Effector memory CD8-positive, alpha-beta T cell (primary cell): ENCODE results near the gene CPLX1.
"Not testable (repeated sequence)": the region's sequence is repeated elsewhere in the genome, so short reads cannot be mapped to it uniquely, and the experiment has no call there.

Experiments
- ATAC-seq: fragments of 150-1000 bp; cut with Tn5 transposase; replicated peaks from 2 replicates; pipeline ENCODE4 v1.10.0; 2021; ENCODE audit warnings: mild to moderate bottlenecking, moderate library complexity
- DNase-seq, 3 experiments: peaks; one replicate each; pipeline ENCODE4 v3.0.0; 2021
- H3K27ac Mint-ChIP-seq, 2 donors: one replicate each; pipeline ENCODE4 v1.8.0; 2022; ENCODE audit warnings: mild to moderate bottlenecking in 2 of 2, mixed read lengths in 2 of 2, moderate library complexity in 2 of 2
- H3K27me3 Mint-ChIP-seq, 2 donors: one replicate each; pipeline ENCODE4 v1.8.0; 2022; ENCODE audit warnings: mixed read lengths in 2 of 2
- H3K36me3 Mint-ChIP-seq: one replicate; pipeline ENCODE4 v1.8.0; 2022; ENCODE audit warnings: mild to moderate bottlenecking, moderate library complexity, mixed read lengths; ENCODE audit not compliant: insufficient read depth
- H3K4me1 Mint-ChIP-seq, 2 donors: one replicate each; pipeline ENCODE4 v1.8.0; 2022; ENCODE audit warnings: low read depth in 2 of 2, mixed read lengths in 2 of 2
- H3K4me3 Mint-ChIP-seq, 2 donors: one replicate each; pipeline ENCODE4 v1.8.0; 2022; ENCODE audit warnings: mild to moderate bottlenecking in 2 of 2, mixed read lengths in 2 of 2, moderate library complexity in 2 of 2
- H3K9me3 Mint-ChIP-seq, 2 donors: one replicate each; pipeline ENCODE4 v1.8.0; 2022; ENCODE audit warnings: mixed read lengths in 2 of 2

The CPLX1 gene

DNA sequence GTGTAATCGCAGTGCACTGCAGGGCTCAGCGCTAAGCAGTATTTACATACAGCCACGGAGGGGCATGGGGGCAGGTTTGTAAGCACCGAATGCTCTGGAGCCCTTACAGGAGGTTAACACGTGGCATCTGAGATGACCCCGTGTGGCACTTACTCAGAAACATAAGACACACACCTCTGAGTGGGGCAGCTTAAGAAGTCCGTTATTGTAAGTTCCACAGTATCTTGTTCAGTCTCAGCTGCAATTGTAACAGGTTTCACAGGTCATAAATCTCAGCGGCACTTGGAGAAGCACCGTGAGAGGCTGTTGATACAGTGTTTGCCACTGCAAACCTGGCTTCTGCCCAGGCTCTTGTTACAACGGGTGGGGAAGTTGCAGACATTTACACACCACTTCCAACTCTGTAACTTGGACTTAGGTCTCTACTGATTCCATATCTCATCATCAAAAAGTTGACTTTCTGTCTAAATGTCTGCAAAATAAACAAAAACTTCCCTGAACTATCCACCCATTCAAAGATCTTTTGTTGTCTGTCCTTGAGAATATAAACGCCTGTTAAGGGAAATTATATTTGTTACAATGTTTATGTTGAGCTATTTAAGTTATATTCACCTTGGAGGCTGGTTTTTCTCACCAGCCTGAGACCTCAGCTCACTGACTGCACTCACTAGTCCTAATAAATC is 10.3 kb downstream of the CPLX1 start:
- H3K27me3 Mint-ChIP-seq: peaks cover 67 to 97% of the 10 kb centered on the region in 2 donors

DNA sequence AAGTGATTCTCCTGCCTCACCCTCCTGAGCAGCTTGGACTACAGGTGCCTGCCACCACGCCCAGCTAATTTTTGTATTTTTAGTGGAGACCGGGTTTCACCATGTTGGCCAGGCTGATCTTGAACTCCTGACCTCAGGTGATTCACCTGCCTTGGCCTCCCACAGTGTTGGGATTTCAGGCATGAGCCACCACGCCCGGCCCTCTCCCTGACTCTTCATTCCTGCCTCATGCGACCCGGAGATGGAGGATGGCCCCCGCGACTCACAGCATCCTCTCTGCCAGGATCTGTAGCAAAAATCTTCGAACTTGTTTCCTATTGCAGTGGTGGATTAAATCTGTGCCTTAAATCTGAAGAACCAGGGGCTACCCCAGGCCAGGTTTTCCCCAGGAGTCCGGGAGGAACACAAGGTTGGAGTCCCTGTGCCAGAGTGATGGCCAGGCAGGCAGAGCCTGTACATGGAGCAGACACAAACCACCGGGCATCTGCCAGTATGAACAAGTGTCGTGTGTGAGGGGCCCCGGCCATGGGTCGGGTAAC is 11.5 kb downstream of the CPLX1 start:
- ATAC-seq (no peak), DNase-seq (no peak)
- no peaks in the 10 kb centered on the region for H3K36me3 Mint-ChIP-seq
- H3K4me1 Mint-ChIP-seq: no peaks in the 10 kb centered on the region
- H3K27ac Mint-ChIP-seq: no peak overlapping the region
- H3K9me3 Mint-ChIP-seq: no peaks in the 10 kb centered on the region
- H3K4me3 Mint-ChIP-seq: no peak overlapping the region
- H3K27me3 Mint-ChIP-seq: peaks cover 56 to 92% of the 10 kb centered on the region in 2 donors

More for the DNA sequence above, 10.3 kb downstream of the CPLX1 start:
- no peaks in the 10 kb centered on the region for H3K4me1 Mint-ChIP-seq
- H3K27ac Mint-ChIP-seq: no peak overlapping the region
- ATAC-seq (no peak), DNase-seq (no peak)
- H3K9me3 Mint-ChIP-seq: no peaks in the 10 kb centered on the region
- H3K4me3 Mint-ChIP-seq: no peak overlapping the region
- no peaks in the 10 kb centered on the region for H3K36me3 Mint-ChIP-seq

DNA sequence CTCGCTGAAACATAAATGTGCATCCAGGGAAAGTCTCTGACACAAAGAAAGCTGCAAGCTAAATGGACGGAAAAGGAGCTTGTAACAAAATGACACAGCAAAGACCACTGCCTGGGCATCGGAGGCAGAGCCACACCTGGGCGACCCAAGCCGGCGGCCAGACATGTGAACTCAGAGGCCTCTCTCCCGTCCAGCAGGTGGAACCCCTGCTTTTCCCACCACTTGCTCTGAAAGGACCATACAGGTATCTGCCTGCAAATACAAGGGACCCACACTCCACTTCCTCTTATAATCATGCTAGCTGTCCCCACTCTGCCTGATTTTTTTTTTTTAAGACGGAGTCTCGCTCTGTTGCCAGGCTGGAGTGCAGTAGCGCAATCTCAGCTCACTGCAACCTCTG is 12.0 kb downstream of the CPLX1 start:
- Mint-ChIP-seq H3K36me3 (no peaks in the 10 kb centered on the region), H3K4me3 (no peak overlapping the region), H3K27ac (no peak overlapping the region), H3K9me3 (no peaks in the 10 kb centered on the region), H3K4me1 (no peaks in the 10 kb centered on the region), H3K27me3 (peaks cover 56 to 87% of the 10 kb centered on the region in 2 donors)
- ATAC-seq: no peak
- no peak for DNase-seq

DNA sequence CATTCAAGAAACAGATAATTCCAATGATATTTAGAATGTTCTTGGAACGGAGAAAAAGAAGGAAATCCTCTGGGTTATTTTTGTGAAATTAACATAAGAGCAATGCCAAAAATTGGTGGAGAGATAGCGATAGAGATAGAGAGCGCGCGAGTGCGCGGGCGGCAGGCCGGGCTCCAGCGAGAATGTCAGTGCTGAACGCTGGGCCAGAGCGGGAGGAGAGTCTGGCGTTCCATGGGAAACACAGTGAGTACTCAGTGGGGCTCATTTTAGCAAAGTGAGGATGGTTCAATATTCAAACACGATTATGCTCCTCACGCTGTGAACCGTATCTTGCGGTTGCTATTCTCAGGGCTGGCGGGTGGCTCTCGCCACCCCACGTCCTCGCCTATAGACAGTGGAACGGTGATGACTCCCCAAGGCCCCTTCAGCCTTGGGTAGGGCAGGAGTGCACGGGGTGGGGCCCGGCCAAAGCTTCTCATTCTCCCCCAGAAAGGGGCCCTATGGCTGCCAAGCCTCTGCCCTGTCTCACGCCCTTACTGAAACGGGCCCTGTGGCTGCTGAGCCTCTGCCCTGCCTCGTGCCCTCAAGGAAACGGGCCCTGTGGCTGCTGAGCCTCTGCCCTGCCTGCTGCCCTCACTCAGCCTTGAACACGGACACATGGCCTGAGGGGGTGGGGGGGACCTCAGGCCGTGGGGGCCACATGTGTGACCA is 16.9 kb downstream of the CPLX1 start:
- H3K27me3 Mint-ChIP-seq: peaks cover 49 to 53% of the 10 kb centered on the region in 2 donors
- no peaks in the 10 kb centered on the region for H3K9me3 Mint-ChIP-seq
- H3K27ac Mint-ChIP-seq: no peak overlapping the region
- peaks cover 0 to 5% of the 10 kb centered on the region in 2 donors for H3K4me1 Mint-ChIP-seq
- H3K36me3 Mint-ChIP-seq: no peaks in the 10 kb centered on the region
- H3K4me3 Mint-ChIP-seq: no peak overlapping the region
- no peak for DNase-seq
- no peak for ATAC-seq

DNA sequence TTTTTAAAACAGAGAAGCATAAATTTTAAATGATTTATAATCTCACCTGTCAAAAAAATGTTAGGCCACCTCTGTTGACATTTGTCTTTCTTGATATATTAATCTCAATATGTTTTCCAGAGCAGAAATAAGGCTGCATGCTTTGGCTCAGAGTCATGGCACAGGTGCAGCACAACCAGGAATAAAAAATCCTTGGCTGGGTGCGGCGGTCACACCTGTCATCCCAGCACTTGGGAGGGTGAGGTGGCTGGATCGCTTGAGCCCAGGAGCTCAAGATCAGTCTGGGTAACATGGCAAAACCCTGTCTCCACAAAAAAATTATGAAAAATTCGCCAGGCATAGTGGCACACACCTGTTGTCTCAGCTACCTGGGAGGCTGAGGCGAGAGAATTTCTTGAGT is 18.1 kb downstream of the CPLX1 start:
- DNase-seq (no peak), ATAC-seq (no peak)
- no peaks in the 10 kb centered on the region for H3K36me3 Mint-ChIP-seq
- no peak overlapping the region for H3K4me3 Mint-ChIP-seq
- peaks cover 40 to 44% of the 10 kb centered on the region in 2 donors for H3K27me3 Mint-ChIP-seq
- no peaks in the 10 kb centered on the region for H3K9me3 Mint-ChIP-seq
- no peak overlapping the region for H3K27ac Mint-ChIP-seq
- H3K4me1 Mint-ChIP-seq: peaks cover 0 to 5% of the 10 kb centered on the region in 2 donors

DNA sequence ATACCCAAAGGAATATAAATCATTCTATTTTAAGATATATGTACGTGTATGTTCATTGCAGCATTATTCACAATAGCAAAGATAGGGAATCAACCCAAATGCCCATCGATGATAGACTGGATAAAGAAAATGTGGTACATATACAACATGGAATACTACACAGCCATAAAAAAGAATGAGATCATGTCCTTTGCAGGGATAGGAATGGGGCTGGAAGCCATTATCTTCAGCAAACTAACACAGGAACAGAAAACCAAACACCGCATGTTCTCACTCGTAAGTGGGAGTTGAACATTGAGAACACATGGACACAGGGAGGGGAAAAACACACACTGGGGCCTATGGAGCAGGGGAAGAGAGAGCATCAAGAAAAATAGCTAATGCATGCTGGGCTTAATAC is 18.9 kb downstream of the CPLX1 start:
- H3K27ac Mint-ChIP-seq, H3K36me3 Mint-ChIP-seq, H3K4me3 Mint-ChIP-seq, H3K9me3 Mint-ChIP-seq, H3K4me1 Mint-ChIP-seq, DNase-seq, ATAC-seq: not testable (repeated sequence)
- peaks cover 35 to 36% of the 10 kb centered on the region in 2 donors for H3K27me3 Mint-ChIP-seq

DNA sequence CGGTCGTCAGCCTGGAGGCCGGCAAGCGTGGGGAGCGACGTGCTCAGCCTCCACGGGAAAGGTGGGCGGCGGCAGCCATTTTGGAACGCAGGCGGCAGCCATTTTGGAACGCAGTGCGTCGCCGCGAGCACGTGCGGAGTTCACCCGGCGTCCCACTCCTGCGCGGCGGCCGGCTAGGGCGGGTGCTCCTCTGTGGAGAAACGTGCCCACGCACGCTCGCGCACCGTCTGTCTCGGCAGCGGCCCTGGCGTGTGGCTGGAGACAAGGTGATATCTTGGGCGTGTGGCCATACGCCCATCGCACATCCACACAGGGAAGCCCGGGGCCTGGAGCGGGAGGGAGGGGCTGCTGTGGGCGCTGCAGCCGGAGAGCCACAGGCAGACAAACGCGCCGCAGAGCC is 21.1 kb downstream of the CPLX1 start:
- Mint-ChIP-seq H3K4me3 (no peak overlapping the region), H3K9me3 (no peaks in the 10 kb centered on the region), H3K4me1 (peaks cover 4 to 7% of the 10 kb centered on the region in 2 donors), H3K36me3 (peaks cover 1% of the 10 kb centered on the region), H3K27me3 (peaks cover 15 to 25% of the 10 kb centered on the region in 2 donors), H3K27ac (no peak overlapping the region)
- ATAC-seq (no peak), DNase-seq (no peak)

DNA sequence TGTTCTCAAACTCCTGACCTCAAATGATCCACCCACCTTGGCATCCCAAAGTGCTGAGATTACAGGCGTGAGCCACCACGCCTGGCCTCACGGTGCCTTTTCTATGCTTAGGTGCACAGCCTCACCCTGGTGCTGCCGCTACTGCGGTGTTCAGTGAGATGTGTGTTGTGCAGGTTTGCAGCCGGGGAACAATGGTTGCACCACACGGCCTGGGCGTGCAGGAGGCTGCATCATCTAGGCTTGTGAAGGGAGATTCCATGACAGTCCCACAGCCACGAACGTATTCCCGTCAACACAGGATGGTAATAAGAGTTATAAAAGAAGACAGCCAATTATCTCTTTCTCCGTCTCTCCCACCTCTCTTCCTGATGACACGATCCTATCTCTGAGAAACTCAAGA is 22.0 kb downstream of the CPLX1 start:
- DNase-seq (no peak), ATAC-seq (no peak)
- Mint-ChIP-seq H3K9me3 (no peaks in the 10 kb centered on the region), H3K27ac (no peak overlapping the region), H3K4me1 (peaks cover 9 to 12% of the 10 kb centered on the region in 2 donors), H3K27me3 (peaks cover 15 to 25% of the 10 kb centered on the region in 2 donors), H3K36me3 (peaks cover 2% of the 10 kb centered on the region), H3K4me3 (no peak overlapping the region)

DNA sequence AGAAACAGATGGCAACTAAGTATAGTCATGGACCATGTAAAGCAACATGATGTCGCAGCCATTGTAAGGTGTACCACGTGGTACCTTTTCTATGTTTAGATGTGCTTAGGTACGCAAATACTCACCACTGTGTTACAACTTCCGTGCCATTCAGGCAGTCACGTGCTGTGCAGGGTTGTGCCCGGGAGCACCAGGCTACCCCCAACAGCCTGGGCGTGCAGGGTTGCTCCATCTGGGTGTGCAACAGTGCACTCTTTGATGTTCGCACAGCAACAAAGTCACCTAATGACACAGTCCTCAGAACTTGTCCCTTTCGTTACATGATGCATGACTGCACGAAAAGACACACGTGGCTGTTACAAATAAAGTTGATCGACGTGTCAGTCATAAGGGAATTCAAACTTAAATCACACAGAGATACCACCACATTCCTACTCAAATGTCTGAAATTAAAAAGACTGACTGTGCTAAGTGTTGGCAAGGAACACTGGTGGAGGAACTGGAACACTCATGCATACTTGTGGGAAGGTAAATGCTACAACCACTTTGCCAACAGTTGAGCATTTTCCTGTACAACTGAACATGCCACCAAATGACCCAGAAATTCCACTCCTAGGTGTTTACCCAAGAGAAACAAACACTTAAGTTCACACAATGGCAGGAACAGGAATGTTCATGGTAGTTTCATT is 24.3 kb downstream of the CPLX1 start:
- Mint-ChIP-seq H3K4me3 (no peak overlapping the region), H3K36me3 (peaks cover 2% of the 10 kb centered on the region), H3K4me1 (peaks cover 10 to 12% of the 10 kb centered on the region in 2 donors), H3K27me3 (peaks cover 15 to 18% of the 10 kb centered on the region in 2 donors), H3K9me3 (no peaks in the 10 kb centered on the region), H3K27ac (no peak overlapping the region)
- ATAC-seq: no peak
- DNase-seq: no peak

DNA sequence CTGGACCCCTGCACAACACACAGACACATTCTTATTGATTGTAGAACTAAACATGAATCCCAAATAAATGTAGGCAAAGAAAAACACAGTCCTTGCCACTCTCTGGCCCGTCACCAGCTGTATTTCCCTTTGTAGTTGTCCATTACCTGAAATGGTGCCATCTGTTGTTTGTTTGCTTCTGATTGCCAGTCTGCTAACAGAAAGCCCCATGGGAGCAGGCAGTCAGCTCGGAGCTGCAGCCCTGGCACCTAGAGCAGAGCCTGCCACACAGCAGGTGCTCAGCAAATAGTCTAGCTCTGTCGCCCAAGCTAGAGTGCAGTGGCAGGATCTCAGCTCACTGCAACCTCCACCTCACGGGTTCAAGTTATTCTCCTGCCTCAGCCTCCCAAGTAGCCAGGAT is 28.9 kb downstream of the CPLX1 start:
- Mint-ChIP-seq H3K36me3 (peaks cover 9% of the 10 kb centered on the region), H3K4me1 (peaks cover 16 to 28% of the 10 kb centered on the region in 2 donors), H3K27me3 (peaks cover 27 to 28% of the 10 kb centered on the region in 2 donors), H3K4me3 (no peak overlapping the region), H3K9me3 (no peaks in the 10 kb centered on the region), H3K27ac (no peak overlapping the region)
- DNase-seq: no peak
- ATAC-seq: no peak

DNA sequence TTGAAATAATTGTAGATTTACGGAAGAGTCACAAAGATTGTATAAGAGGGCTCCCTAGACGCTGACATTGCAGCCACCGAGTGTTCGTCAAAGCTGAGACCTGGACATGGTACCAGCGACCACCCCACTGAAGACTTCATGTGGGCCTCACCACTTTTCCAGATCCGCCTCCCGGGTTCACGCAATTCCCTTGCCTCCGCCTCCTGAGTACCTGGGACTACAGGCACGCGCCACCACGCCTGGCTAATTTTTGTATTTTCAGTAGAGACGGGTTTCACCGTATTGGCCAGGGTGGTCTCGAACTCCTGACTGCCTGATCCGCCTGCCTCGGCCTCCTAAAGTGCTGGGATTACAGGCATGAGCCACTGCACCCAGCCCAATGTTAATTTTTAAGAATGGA is 29.7 kb downstream of the CPLX1 start:
- no peak for ATAC-seq
- no peak for DNase-seq
- Mint-ChIP-seq H3K27ac (no peak overlapping the region), H3K4me3 (peak overlapping the region in 1 of 2 donors; percentile 57), H3K9me3 (no peaks in the 10 kb centered on the region), H3K4me1 (peaks cover 16 to 28% of the 10 kb centered on the region in 2 donors), H3K36me3 (peaks cover 9% of the 10 kb centered on the region), H3K27me3 (peaks cover 27 to 28% of the 10 kb centered on the region in 2 donors)

DNA sequence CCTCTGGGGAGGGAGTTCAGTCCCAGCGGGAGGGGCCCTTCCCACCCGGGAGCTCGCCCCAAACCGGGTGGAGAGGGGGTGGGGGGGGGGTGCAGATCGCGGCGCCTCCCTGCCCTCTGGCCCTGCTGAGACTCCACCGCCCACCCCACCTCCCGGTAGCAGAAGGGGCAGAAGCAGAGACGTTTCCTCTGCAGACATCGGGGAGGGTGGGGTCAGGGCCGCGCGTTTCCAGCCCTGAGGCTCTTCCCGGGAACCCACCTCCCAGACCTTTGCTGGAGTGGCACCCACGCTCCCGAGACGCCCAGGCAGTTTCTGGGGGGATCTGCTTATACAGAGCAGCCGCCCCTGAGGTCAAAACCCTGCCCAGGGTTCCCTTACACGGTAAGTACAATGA is 30.2 kb downstream of the CPLX1 start:
- peaks cover 9% of the 10 kb centered on the region for H3K36me3 Mint-ChIP-seq
- ATAC-seq (no peak), DNase-seq (no peak)
- H3K27ac Mint-ChIP-seq: no peak overlapping the region
- H3K9me3 Mint-ChIP-seq: no peaks in the 10 kb centered on the region
- peaks cover 18 to 28% of the 10 kb centered on the region in 2 donors for H3K4me1 Mint-ChIP-seq
- peaks cover 28 to 30% of the 10 kb centered on the region in 2 donors for H3K27me3 Mint-ChIP-seq
- peak overlapping the region in 1 of 2 donors; percentile 57 for H3K4me3 Mint-ChIP-seq

DNA sequence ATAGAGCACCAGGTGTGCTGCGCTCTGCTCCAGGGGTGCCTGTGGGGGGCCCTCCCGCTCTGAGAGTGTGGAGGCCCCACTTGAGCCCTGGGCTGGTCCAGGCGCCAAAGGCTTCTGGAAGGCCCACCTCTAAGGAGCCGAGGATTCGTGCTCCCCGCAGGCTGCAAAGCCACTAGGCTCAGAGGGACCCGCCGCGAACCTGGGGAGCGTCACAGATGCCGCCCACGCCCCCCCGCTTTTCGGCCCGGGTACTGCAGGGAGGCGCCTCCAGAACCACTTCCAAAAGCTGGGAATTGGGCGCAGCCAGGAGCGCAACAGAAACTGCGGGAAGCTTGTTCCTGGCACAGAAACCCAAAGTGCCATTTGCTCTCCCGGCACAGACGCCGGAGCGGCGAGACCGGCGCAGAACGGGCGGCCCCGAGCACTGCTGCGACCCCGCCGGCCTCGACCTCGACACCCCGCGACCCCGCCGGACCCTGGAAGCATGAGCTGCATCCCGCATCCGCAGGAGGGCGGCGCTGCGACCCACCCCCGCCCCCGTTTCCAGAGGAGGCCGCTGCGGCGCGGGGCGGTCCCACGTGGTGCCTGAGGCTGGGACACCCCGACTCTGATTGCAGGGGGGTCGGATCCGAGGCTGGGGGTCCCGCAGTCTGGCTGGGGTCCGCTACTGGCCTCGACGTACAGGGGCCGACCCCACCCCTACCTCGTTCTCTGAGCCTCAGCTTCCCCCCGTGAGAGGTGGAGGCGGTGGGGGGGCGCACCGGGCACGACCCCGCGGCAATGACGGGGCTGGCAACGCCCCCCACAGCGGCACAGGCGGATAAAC is 30.8 kb downstream of the CPLX1 start:
- Mint-ChIP-seq H3K4me1 (peaks cover 20 to 27% of the 10 kb centered on the region in 2 donors), H3K9me3 (no peaks in the 10 kb centered on the region), H3K4me3 (peak overlapping the region in 1 of 2 donors; percentile 67), H3K27me3 (peaks cover 28 to 34% of the 10 kb centered on the region in 2 donors), H3K36me3 (peaks cover 9% of the 10 kb centered on the region), H3K27ac (no peak overlapping the region)
- no peak for ATAC-seq
- DNase-seq: no peak
